Left forelimb (tissue), 1 donor: ENCODE results near the gene CLPSL2.
A peak's percentile ranks its signal among the peaks of the same experiment; 100 is the strongest.

Source experiments
- DNase-seq: peaks from one replicate; pipeline ENCODE4 v3.0.0-alpha.2; 2018; ENCODE audit warnings: low spot score

The CLPSL2 gene

DNA sequence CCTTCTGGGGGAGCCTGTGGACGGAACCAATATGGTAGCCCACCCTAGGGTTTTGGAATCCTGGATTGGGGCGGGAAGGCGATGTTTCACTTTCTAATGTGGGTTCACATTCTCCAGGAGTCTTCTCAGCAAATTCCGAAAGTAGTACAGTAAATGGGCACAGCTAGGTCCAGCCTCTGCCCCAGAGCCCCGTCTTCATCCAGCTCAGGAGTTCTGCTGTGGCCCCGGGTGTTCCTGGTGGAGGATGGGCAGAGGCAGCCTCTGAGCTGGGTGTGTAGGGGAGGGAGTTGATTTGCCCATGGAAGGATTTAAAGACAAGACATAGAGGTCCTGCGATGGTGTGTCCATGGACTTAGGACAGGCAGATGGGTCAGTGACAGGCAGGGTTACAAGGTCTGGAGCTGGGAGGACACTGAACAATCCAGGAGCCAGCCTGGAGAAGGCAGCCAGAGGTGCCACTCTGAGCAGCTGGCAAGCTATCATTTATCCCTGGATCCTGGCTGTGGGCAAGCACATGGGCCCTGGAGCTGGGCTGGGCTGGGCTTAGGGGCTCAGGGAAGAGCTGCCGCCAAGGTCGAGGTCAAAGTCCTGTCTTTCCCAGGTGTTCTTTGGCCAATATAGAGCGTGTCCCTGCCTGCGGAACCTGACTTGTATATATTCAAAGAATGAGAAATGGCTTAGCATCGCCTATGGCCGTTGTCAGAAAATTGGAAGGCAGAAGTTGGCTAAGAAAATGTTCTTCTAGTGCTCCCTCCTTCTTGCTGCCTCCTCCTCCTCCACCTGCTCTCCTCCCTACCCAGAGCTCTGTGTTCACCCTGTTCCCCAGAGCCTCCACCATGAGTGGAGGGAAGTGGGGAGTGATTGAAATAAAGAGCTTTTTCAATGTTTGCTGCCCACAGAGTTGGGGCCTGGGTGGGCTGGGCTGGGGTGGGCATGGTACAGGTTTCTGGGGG, 11.1 kb downstream of the CLPSL2 start:
- no peak for DNase-seq

DNA sequence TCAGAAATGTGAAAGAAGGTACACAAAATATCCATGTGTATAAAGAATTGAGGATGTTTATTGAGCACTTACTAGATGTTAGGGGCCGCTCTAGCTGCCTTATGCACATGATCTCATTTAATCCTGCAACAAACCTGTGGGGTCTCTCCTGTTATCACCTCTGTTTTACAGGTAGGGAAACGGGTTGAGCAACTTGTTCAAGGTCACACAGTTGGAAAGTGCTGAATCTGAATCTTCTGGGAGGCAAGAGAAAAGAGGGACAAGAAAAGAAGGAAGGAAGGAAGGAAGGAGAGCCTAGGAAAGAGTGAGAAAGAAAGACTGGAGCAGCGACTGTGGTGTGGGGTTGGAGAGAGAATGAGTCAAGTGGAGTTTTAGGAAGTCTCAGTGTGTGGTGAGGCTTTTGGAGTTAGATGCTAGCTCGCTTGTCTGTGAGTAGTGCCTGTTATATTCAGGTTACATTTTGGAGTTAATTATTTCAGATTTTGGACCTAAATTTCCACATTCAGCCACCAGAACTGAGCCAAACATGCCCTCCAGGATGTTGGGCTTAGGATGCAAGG, 12.1 kb downstream of the CLPSL2 start:
- DNase-seq: no peak

DNA sequence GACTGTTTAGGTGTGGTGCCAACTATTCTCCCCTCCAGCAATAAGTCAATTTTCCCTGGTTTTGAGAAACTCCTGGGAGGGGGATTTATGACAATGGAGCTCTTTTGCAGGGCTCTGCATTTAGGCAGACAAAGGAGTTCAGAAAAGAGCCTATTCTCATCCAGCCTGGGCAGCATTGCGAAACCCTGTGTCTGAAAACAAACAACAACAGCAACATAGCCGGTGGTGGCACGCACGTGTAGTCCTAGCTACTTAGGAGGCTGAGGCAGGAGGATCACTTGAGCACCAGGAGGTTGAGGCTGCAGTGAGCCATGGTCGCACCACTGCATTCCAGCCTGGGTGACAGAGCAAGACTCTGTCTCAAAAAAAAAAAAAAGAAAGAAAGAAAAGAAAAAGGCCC, 14.3 kb downstream of the CLPSL2 start:
- no peak for DNase-seq

DNA sequence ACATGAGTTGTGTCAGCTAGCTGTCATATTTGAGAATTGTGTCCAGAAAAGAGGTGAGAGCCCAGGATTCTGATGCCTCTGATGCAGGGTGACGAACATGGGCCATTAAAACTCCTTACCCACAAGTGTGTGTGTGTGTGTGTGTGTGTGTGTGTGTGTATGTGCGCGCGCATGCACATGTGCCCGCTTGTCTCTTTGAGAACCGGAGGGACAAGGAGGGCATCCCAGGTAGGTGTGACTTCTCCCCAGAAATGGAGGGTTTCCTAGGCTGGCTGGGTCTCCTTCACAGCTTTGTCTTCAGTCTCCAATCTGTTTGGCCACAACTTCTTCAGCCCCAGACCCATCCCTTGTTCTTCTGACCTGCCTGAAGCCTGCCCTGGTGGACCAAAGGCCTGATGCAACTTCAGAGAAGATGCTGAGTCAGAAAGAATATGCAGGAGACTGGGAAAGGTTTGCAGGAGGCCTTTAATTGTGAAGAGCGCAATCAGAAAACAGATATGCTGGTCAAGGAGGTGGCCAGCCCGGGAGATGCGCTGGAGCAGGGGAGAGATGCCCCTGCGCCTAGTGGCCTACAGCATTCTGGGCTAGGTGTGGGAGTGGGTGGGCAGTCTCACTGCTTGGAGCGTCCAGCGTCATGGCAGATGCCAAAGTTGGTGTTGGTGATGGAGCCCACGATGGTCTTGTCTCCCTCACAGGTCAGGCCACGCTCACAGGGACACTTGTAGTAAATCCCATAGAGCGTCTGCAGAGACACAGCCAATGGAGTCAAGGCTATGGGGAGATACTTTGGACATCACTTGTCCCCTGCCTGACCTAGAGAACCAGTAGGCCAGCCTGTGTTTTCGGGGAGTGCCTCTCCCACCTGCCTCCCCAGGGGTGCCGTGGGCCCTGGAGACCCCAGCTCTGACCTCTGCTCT, 18.4 kb downstream of the CLPSL2 start:
- no peak for DNase-seq

DNA sequence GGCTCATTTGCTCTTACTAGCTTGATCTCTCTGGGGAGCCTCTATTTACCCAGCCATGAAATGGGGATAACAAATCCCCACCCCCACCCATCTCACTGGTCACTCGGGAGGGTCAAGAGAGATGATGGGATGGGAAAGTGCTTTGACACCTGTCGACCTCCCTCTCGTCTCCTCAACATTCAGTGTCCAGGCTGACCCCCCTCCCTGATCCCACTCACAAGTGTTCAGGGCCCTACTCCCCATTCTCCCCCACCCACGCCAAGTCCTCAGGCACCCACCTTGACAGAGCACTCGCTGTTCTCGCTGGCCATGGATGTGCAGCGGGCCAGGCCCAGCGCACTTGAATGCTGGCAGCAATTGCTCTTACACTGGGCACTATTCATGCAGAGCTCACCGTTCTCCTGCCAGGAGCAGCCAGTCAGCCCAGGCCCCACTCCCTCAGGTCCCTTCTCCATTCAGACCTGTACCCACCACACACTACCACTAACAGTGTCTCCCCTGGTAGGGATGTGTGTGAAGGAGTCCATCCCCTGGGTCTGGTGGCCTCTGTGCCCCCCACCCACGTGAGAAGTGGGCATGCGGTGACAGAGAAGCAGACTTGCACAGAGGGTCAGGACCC, 19.2 kb downstream of the CLPSL2 start:
- no peak for DNase-seq

DNA sequence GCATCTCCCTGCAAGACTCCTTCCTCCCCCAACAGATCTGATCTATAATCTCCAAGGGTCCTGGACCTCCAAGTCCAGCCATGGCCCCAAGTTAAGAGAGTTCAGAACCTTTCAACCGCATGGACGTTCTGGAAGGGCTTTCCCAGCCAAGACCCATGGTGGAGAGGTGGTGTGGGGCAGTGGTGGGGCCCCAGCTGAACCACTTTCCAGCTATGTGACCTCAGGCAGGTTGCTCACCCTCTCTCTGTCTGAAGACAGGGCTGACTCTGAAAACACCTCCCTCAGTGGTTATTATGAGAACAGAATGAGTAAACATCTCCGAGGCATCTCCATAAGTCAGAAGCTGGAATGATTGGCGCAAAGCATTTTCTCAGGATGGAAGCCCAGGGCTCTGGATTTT, 19.8 kb downstream of the CLPSL2 start:
- no peak for DNase-seq

DNA sequence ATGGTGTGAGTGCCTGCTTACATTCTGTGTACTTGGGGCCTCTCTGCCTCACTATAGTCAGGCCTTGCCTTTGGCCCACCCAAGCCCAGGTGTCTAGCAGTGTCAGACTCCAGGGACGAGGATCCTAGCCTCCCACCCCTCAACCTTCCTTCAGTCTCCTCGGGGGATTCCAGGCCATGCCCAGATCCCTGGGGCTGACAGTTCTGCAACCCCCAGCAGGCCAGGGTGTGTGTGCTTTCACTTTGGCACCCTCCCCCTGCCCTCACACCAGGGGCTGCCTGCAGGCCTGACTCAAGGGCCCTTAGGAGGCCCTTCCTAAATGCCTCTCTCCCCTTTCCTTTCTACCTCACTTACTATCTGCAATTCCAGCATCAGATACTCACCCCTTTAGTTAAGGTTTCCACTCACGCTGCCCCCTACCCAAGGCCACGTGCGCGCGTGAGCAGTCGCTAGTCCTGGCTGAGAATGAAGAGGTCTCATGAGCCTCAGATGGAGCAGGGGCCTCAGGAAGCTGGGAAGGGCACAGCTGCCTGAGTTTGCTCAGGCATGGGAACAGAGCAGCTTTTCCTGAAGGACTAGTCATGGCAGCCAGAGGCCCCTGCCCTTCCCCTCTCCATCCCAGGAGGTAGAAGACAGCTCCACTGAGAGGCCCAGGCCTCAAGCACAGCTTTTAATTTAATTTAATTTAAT, 21.6 kb downstream of the CLPSL2 start:
- DNase-seq: no peak

DNA sequence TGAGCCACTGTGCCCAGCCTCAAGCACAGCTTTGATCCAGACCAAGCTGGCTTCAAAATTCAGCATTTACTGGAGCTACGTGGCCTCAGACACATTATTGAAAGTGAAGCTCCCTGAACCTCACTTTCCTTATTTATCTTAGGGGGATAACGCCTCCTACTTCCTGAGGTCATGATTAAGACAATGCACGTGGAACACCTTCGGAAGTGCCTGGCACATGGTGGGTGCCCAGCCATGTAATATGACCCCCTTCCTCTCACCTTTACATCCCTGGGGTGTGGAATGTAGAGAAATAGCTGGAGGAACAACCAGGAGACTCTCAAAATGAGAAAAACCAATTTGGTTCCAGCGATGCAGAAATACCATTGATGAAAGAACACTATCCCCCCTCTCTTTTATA, 22.3 kb downstream of the CLPSL2 start:
- no peak for DNase-seq

DNA sequence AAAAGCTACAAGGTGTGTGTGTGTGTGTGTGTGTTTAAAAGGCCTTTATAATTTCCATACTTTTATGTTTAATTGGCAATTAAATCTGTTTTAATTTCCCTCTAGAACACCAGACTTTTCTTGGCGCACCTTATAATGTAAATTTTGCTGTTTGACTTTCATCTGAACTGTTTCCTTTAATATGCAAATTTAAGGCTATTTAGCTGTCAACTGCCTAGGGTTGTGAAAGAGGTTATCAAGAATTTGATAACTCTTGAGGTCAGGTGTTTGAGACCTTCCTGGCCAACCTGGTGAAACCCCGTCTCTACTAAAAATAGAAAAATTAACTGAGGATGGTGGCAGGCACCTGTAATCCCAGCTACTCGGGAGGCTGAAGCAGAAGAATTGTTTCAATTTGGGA, 24.8 kb downstream of the CLPSL2 start:
- DNase-seq: no peak

DNA sequence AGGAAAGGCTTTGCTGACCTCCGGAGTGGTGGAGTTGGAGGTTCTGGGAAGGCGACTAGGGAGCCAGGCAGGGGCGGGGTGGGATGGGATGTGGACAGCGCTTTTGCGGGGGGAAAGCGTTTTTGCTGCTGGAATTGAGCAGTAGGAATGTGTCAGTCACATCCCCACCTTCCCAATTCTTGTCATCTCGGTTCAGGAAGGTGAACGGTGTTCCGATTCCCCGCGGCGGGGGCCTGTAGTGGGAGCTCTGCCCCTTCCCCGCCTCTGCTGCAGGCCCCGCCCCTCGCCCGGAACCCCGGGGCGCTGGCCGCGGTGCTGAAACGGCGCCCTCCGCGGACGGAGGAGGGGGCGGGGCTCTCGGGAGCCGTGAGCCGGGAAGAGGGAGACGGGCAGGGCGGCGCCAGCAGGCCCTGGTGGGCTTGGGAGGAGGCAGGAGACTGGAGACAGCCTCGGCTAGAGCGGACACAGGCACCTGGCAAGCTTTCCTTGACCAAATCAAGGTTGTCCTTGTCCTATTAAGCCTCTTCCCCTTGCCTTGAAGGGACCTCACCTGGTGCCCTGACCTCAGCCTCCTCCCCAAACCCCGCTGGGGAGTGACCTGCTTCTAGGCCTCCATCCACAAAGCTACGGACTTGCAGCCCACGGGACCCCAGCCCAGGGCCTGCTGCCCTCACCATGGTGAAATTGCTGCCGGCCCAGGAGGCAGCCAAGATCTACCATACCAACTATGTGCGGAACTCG, 28.8 kb downstream of the CLPSL2 start, which contains the start of gene LHFPL5:
LHFPL5 (plus strand) TSS at position 357 of the 741 bp plus-strand sequence; CDS start at position 676, 319 bp downstream.
- DNase-seq: peak; percentile 78

DNA sequence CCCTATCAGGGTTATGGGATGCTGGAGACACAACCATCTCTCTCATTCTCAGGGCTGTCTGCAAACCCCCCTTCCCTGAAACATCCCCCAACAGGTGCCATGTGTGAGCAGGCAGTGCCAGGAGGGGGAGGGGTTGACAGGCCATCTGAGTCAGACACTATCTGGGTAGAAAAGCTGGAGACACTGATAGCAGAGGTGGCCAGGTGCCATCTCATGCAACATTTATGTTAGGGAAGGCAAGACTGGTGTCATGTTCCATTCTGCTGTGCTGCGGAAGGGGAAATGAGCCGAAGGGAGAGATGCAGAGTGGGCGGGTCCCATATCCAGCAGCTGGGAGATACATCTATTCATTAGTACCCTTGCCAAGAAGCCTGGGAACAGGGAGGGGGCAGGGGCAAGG, 32.3 kb downstream of the CLPSL2 start:
- no peak for DNase-seq

DNA sequence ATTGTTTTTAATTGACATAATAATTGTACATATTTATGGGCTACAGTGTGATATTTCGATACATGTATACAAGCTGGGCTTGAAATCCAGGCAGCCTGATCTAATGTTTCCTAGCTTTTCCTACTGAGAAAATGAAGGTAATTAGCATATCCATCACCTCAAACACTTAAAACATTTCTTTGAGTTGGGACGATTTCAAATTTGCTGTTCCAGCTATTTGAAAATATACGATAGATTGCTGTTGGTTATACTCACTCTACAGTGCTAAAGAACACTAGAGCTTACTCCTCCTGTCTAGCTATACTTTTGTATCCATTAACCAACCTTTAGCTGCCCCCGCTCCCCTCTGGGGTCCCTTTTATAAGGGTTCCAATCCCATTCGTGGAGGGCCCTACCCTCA, 33.4 kb downstream of the CLPSL2 start:
- DNase-seq: no peak

DNA sequence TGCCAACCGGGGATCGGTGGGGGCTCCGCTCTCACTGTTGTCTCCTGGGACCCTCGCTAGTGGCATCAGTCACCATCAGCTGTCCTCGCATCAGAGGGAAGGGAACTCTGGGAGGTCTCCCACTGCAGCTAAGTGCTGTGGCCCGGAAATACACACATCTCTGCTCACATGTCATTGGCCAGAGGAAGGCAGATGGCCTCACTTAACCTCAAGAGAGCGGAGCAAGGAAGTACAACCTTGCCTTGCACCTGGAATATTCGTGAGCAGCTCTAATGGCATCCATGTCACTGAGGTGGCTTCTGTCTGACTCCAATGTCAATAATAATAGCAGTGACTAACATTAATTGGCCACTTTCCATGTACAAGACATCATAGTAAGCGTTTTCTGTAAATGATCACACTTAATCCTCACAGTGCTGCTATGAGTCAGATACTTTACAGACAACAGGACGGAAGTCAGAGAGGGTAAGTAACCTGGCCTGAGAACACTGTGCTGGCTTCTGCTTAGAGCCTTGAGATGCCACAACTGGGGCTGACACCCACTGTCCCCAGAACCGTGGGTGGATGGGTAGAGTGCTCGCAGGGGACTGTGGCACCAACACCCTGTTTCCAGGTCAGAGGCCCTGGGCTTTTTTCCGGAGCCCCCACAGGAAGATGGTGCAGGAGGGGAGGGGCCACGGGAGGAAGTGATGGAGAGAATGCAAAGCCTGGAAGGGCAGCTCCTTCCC, 34.7 kb downstream of the CLPSL2 start:
- no peak for DNase-seq

DNA sequence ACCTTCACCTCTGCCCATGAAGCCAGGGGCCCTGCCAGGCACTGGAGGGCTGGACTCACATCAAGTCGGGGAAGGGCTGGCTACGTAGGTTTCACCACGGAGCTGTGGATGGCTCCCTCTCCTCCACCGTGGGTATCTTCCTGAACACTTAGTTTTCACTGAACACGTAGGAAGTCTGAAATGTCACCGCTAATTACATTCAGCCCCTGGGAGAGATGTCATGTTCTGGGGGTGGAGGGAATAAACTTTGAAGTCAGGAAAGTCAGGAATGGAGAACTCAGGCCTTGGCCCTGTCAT, 35.2 kb downstream of the CLPSL2 start:
- DNase-seq: no peak

DNA sequence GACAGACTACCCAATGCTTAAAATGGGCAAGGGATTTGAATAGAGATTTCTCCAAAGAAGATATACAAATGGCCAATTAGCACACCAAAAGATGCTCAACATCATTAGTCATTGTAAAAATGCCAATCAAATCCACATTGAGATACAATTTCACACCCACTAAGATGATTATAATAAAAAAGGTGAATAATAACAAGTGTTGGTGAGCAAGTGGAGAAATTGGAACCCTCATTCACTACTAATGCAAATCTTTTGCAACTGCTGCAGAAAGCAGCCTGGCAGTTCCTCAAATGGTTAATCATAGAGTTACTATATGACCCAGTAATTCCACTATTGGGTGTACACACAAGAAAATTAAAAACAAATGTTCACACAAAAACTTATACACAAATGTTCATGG, 41.1 kb downstream of the CLPSL2 start:
- no peak for DNase-seq

DNA sequence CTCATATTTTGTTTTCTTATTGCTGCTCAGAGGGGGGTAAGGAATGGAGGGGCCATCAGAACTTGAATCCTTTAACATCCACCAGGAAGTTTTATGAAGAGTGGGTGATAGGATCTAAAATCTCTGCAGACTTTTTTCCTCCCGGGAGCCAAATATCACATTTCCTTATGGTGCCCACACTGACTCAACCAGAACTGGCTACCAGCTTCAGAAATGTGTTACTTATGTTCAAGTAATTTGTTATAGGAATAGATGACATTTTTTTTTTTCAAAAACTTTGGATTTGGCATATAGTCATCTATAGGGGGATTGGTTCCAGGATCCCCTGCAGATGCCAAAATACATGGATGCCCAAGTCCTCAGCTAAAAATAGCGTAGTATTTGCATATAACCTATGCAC, 47.2 kb downstream of the CLPSL2 start:
- DNase-seq: no peak

DNA sequence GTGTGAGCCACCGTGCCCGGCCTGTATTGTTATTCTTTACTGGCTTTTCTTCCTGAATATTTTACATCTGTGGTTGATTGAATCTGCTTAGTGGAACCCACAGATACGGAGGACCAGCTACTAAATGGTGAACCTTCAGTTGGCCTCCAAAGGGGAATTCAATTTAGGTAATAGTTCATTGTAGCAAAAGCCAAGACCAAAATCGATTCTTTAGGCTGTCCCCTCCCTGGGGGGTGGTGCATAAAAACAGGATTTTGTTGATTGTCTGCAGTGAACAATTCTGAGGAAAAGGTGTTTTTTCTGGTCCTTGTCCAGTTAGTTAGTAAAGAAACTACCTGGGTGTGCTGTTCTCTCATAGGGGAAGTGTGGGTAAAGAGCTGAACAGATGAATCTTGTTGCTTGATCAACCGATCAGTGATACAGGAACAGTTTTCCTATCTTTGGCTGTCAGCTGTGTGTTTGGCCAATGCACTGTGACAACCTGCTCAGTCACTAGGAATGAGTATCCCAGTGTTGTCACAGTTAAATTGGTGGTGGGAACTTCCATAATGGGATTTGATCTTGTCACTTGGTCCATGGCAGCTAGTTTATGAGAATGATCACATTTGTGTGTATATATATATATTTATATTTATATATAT, 48.3 kb downstream of the CLPSL2 start:
- DNase-seq: no peak
